Transverse colon (tissue), 4 donors: ENCODE measurements around the gene RORB. TPM values are rescaled to one million over a fixed set of nuclear protein-coding genes. Genes with fewer than 3 reads are reported as not detected.

ENCODE experiments used
- DNase-seq: peaks from one replicate; pipeline ENCODE4 v3.0.0-alpha.2; 2019
- H3K27ac ChIP-seq, 4 donors: fragments of 200-600 bp; sonication (generic); 2 replicates each; pipeline ENCODE4 v1.5.1; 2016 to 2018; ENCODE audit warnings: inconsistent platforms in 4 of 4
- H3K27me3 ChIP-seq: fragments of 200-600 bp; sonication (generic); 2 replicates; pipeline ENCODE4 v1.5.1; 2017; ENCODE audit warnings: inconsistent platforms
- H3K36me3 ChIP-seq, 4 donors: fragments of 200-600 bp; sonication (generic); 2 replicates each; pipeline ENCODE4 v1.5.1; 2017 to 2019; ENCODE audit warnings: inconsistent platforms in 4 of 4
- H3K4me1 ChIP-seq, 4 donors: fragments of 200-600 bp; sonication (generic); 2 replicates each; pipeline ENCODE4 v1.5.1; 2017 to 2020; ENCODE audit warnings: inconsistent platforms in 4 of 4
- H3K4me3 ChIP-seq, 4 donors: fragments of 200-600 bp; sonication (generic); 1 replicate in 1 of 4; 2 replicates in 3 of 4; pipeline versions ENCODE4 v1.5.1 to v1.6.1; 2017 to 2019; ENCODE audit warnings: inconsistent platforms in 4 of 4
- H3K9me3 ChIP-seq, 2 donors: fragments of 200-600 bp; sonication (generic); 2 replicates each; pipeline ENCODE4 v1.5.1; 2017 to 2019; ENCODE audit warnings: inconsistent platforms in 2 of 2
- EP300 ChIP-seq: sonication (generic); formaldehyde crosslinking; IDR thresholded peaks from one replicate; pipeline ENCODE4 v1.6.1; 2017; ENCODE audit warnings: antibody characterized with exemption, low read depth
- POLR2A ChIP-seq: fragments of 450-650 bp; IDR thresholded peaks from one replicate; pipeline ENCODE4 v1.6.1; 2016; ENCODE audit warnings: antibody characterized with exemption, mild to moderate bottlenecking, moderate library complexity
- POLR2AphosphoS5 ChIP-seq, 3 donors: sonication (generic); formaldehyde crosslinking; IDR thresholded peaks; one replicate each; pipeline ENCODE4 v1.6.1; 2016; ENCODE audit warnings: antibody characterized with exemption in 3 of 3
- WGBS, 2 donors: methylation state at CpG; one replicate each; pipeline ENCODE4 v1.1.5; 2018; ENCODE audit warnings: low coverage in 1 of 2; 5-methylcytosine and 5-hydroxymethylcytosine counted together
- in situ Hi-C, 4 donors: fragments of 200-750 bp; cut with MboI; loops; one replicate each; pipeline versions ENCODE4 v1.15.0 to v1.15.1; 2017; ENCODE audit warnings: low sequenced_read_pairs in 3 of 4, low pct_ligation_motif_present in 1 of 4, low pct_unique_long_range_greater_than_20kb in 1 of 4
- intact Hi-C: fragments of 100-400 bp; cut with DNase I; formaldehyde crosslinking; loops from one replicate; pipeline ENCODE4 v1.15.1; 2023; ENCODE audit warnings: low total_unique reads
- total RNA-seq, 4 donors: library from RNA; depleted of rRNA; stranded (reverse); fragments of >200 nt; gene quantifications; one replicate each; pipeline ENCODE4 v1.1.0, GENCODE V29; 2016
- TF ChIP-seq, protein P1 (sequence below), 5 experiments: fragments of 200-600 bp in 3 of 5; fragments of 450-650 bp in 2 of 5; sonication (generic) in 3 of 5; IDR thresholded peaks; 1 replicate in 2 of 5; 2 replicates in 3 of 5; pipeline ENCODE4 v1.5.1; 2016 to 2017; ENCODE audit warnings: antibody characterized with exemption in 5 of 5, inconsistent platforms in 3 of 5, mild to moderate bottlenecking in 2 of 5, moderate library complexity in 1 of 5

Gene RORB
- total RNA-seq, 4 donors from 2014 or later = 0.20 to 1.1 (median 0.27) TPM; not detected in 1

DNA sequence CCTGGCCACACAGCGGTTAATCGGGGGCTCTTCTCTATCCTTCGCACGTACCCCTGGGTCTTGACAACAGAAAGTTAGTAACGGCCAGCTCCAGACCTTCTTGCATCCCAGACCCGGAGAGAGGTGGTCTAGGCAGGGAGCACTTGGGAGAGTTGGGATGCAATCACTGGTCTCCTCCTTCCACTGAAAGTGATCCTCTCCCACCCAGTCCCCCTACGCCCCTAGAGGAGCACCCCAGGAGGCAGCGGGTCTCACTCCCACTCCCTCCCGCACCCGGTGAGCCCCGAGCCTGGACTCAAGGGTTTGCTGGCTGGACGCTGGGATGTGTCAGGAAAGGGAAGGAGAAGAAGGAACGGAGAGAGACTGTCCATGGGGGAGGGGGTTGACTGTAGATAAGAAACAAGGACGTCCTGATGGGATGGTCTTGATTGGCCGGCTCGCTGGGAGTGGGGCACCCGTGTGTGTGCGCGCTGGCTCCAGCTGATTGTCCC lies 2.0 kb downstream of the RORB start:
- Histone ChIP-seq H3K9me3 (no peaks in the 10 kb centered on the region), H3K4me1 (peaks cover 0 to 39% (median 19%) of the 10 kb centered on the region in 4 donors), H3K27me3 (peaks cover 87% of the 10 kb centered on the region), H3K4me3 (peak overlapping the region in 3 of 4 donors; percentile 32 to 67 (median 37)), H3K27ac (no peak overlapping the region), H3K36me3 (no peaks in the 10 kb centered on the region)
- TF ChIP-seq, protein P1, sequence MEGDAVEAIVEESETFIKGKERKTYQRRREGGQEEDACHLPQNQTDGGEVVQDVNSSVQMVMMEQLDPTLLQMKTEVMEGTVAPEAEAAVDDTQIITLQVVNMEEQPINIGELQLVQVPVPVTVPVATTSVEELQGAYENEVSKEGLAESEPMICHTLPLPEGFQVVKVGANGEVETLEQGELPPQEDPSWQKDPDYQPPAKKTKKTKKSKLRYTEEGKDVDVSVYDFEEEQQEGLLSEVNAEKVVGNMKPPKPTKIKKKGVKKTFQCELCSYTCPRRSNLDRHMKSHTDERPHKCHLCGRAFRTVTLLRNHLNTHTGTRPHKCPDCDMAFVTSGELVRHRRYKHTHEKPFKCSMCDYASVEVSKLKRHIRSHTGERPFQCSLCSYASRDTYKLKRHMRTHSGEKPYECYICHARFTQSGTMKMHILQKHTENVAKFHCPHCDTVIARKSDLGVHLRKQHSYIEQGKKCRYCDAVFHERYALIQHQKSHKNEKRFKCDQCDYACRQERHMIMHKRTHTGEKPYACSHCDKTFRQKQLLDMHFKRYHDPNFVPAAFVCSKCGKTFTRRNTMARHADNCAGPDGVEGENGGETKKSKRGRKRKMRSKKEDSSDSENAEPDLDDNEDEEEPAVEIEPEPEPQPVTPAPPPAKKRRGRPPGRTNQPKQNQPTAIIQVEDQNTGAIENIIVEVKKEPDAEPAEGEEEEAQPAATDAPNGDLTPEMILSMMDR (IDR thresholded peaks at IDR 0.05) = no peak
- no peak for TF ChIP-seq EP300
- TF ChIP-seq POLR2A = no peak
- TF ChIP-seq POLR2AphosphoS5 (IDR thresholded peaks at IDR 0.05) = no peak
- no peak for DNase-seq
- 13 to 17% methylated on average over 3 to 19 of the region's 19 CpGs for WGBS, 2 donors
- intact Hi-C loops (no loop called here), in situ Hi-C loops (loop anchor here in 1 of 4 donors (25.0 kb wide), 1 partner anchor 88 kb away; no protein-coding TSS in a partner anchor)

- Histone ChIP-seq H3K36me3 (no peaks in the 10 kb centered on the region), H3K4me3 (peak overlapping the region in 3 of 4 donors; percentile 10 to 67 (median 32)), H3K4me1 (peaks cover 0 to 39% (median 19%) of the 10 kb centered on the region in 4 donors), H3K27ac (no peak overlapping the region), H3K9me3 (no peaks in the 10 kb centered on the region), H3K27me3 (peaks cover 87% of the 10 kb centered on the region)
- in situ Hi-C loops (loop anchor here in 1 of 4 donors (25.0 kb wide), 1 partner anchor 87 kb away; no protein-coding TSS in a partner anchor), intact Hi-C loops (no loop called here)
- 23 to 24% methylated on average over 7 to 32 of the region's 32 CpGs for WGBS, 2 donors
- no peak for TF ChIP-seq EP300
- no peak for TF ChIP-seq POLR2AphosphoS5 (IDR thresholded peaks at IDR 0.05)
- TF ChIP-seq POLR2A = no peak
- TF ChIP-seq, protein P1 (IDR thresholded peaks at IDR 0.05) = no peak
- DNase-seq = no peak
Observed at GRCh38 chr9:74499770-74500583, 2.8 kb downstream of the RORB start.

DNA sequence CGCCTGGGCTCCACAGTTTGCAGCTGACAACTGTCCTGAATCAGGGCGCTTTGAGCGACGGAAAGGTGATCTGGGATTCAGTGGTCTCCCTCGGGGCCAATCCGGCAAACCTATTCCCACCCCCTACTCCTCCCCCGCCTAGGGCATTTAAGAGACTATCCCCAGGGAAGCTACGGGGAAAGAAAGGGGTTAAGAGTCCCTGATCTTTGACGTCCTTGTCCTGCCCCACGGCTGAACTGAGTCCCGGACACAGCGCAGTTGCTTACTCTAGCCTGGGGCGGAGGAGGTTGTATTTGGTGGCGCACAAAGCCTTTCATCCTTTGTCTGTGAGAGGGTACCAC lies 3.4 kb downstream of the RORB start:
- Histone ChIP-seq H3K4me3 (peak overlapping the region in 1 of 4 donors; percentile 67), H3K36me3 (no peaks in the 10 kb centered on the region), H3K4me1 (peaks cover 0 to 39% (median 19%) of the 10 kb centered on the region in 4 donors), H3K9me3 (no peaks in the 10 kb centered on the region), H3K27me3 (peaks cover 81% of the 10 kb centered on the region), H3K27ac (no peak overlapping the region)
- intact Hi-C loops = no loop called here
- TF ChIP-seq, protein P1 (IDR thresholded peaks at IDR 0.05) = no peak
- no peak for TF ChIP-seq EP300
- WGBS, 2 donors = 30% methylated on average over 14 of the region's 14 CpGs; no CpG with 5 or more reads in 1 of the 2 donors
- no peak for DNase-seq
- in situ Hi-C loops = no loop called here

DNA sequence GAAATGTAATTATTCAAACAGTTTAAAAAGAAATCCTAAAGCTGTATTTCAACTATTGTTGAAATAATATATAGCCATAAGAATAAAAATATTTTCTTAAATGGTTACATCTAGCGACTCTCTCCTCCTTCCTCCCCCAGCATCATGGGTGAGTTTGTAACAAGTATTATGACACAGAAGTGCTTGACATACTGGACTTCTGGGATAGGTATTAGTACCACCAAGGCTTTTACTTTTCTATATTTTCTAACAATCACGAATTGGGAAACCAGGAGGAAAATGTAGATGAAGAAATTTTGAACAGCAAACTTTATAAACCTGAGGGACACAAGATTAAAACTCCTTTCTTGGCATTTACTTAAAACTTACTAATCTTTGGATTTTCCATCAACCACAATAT lies 4.4 kb downstream of the RORB start:
- Histone ChIP-seq H3K4me1 (peaks cover 0 to 38% (median 19%) of the 10 kb centered on the region in 4 donors), H3K27ac (no peak overlapping the region), H3K36me3 (no peaks in the 10 kb centered on the region), H3K27me3 (peaks cover 71% of the 10 kb centered on the region), H3K4me3 (no peak overlapping the region), H3K9me3 (no peaks in the 10 kb centered on the region)
- in situ Hi-C loops (no loop called here), intact Hi-C loops (no loop called here)
- TF ChIP-seq POLR2A = no peak
- no peak for TF ChIP-seq POLR2AphosphoS5 (IDR thresholded peaks at IDR 0.05)
- TF ChIP-seq, protein P1 (IDR thresholded peaks at IDR 0.05) = no peak
- TF ChIP-seq EP300 = no peak
- no peak for DNase-seq
- 50 to 54% methylated on average over 2 of the region's 2 CpGs for WGBS, 2 donors
